Activated CD4-positive, alpha-beta T cell treated with anti-CD3 and anti-CD28 coated beads, Interleukin-2, Interleukin-4, amounts not matched to agents 100 ng/mL and 50 ng/mL, durations not matched to agents 16 hours and 8 hours (primary cell): ENCODE data around the gene ZNF507.
"Not testable (repeated sequence)": the region's sequence is repeated elsewhere in the genome, so short reads cannot be mapped to it uniquely, and the experiment has no call there.

Experiments
- DNase-seq: peaks from one replicate; pipeline ENCODE4 v3.0.0-alpha.2; 2020; ENCODE audit warnings: low spot score

The ZNF507 gene

GRCh38 chr19:32368787-32369186 lies 23.4 kb downstream of the ZNF507 start:
- DNase-seq, result no peak

GRCh38 chr19:32372726-32373517 lies 27.5 kb downstream of the ZNF507 start:
- DNase-seq, result no peak

GRCh38 chr19:32373585-32374295 lies 28.3 kb downstream of the ZNF507 start:
- DNase-seq, result no peak

GRCh38 chr19:32374362-32374761 lies 29.0 kb downstream of the ZNF507 start:
- DNase-seq, result not testable (repeated sequence)

- DNase-seq, result not testable (repeated sequence)
These were observed 31.7 kb downstream of the ZNF507 start for GRCh38 chr19:32377088-32377487.

- DNase-seq, result no peak
These were observed 34.9 kb downstream of the ZNF507 start for GRCh38 chr19:32380269-32380668.

GRCh38 chr19:32387701-32388392 lies 42.4 kb downstream of the ZNF507 start:
- DNase-seq, result no peak

- DNase-seq, result no peak
These were observed 43.0 kb downstream of the ZNF507 start for GRCh38 chr19:32388393-32388855.

- DNase-seq, result no peak
These were observed 47.5 kb downstream of the ZNF507 start for GRCh38 chr19:32392901-32393300.

- DNase-seq, result no peak
These were observed 50.7 kb downstream of the ZNF507 start for GRCh38 chr19:32396046-32396652.

GRCh38 chr19:32397671-32398101 lies 52.3 kb downstream of the ZNF507 start:
- DNase-seq, result no peak

GRCh38 chr19:32401992-32402391 lies 56.6 kb downstream of the ZNF507 start:
- DNase-seq, result no peak

GRCh38 chr19:32403291-32403995 lies 58.0 kb downstream of the ZNF507 start:
- no peak for DNase-seq

GRCh38 chr19:32404213-32404932 lies 59.0 kb downstream of the ZNF507 start:
- DNase-seq, result no peak

- no peak for DNase-seq
These were observed 59.6 kb downstream of the ZNF507 start for GRCh38 chr19:32404933-32405430.

- DNase-seq, result peak; percentile 94
These were observed 60.2 kb downstream of the ZNF507 start, which contains the start of gene DPY19L3 for GRCh38 chr19:32405431-32406160. DPY19L3 (plus strand) TSS chr19:32405770; CDS start chr19:32408254, 2,484 bp downstream.

- no peak for DNase-seq
These were observed 61.0 kb downstream of the ZNF507 start for GRCh38 chr19:32406161-32407003.

GRCh38 chr19:32407004-32407992 lies 61.9 kb downstream of the ZNF507 start:
- DNase-seq, result no peak
